ENCODE data around the gene CENPN.

Gene CENPN

GRCh38 chr16:81077076-81077940 lies 70.3 kb downstream of the CENPN start, which contains the start of gene C16orf46:
Gene C16orf46, minus strand, starts transcription at chr16:81077238. Its CDS starts 13,283 bp downstream, at chr16:81063955.
- in situ Hi-C loops (cut with MboI; ENCODE audit: low sequenced_read_pairs): no loop called here

GRCh38 chr16:81080233-81080632 lies 73.2 kb downstream of the CENPN start:
- in situ Hi-C loops (cut with MboI; ENCODE audit: low sequenced_read_pairs): no loop called here

- in situ Hi-C loops (cut with MboI; ENCODE audit: low sequenced_read_pairs): no loop called here
Measured at GRCh38 chr16:81081014-81081413, 74.0 kb downstream of the CENPN start.
